Measurements from ENCODE around the gene ELMOD3. TPM values are rescaled to one million over a fixed set of nuclear protein-coding genes. Genes with fewer than 3 reads are reported as not detected.
"Not testable (repeated sequence)": the region's sequence is repeated elsewhere in the genome, so short reads cannot be mapped to it uniquely, and the experiment has no call there.

The ELMOD3 gene
- polyA plus RNA-seq, 1 of the 3 experiments (the other 2 are of a cell fraction): 15.4 TPM

GRCh38 chr2:85342156-85342555, 12.4 kb upstream of the ELMOD3 start:
- no peaks in the 10 kb centered on the region for H3K9me2 ChIP-seq
- no peak overlapping the region for H3K4me3 ChIP-seq (ENCODE audit: low read depth in 2 of 2, low read length in 1 of 2)
- TF ChIP-seq EZH2phosphoT487 (IDR thresholded peaks at IDR 0.05; ENCODE audit: borderline replicate concordance, low read depth): no peak
- TF ChIP-seq CHD2 (IDR thresholded peaks at IDR 0.05; ENCODE audit: low read length, partially characterized antibody): no peak
- TF ChIP-seq SMC3 (IDR thresholded peaks at IDR 0.05; ENCODE audit: low read depth, low read length): no peak
- TF ChIP-seq USF2 (IDR thresholded peaks at IDR 0.05; ENCODE audit: borderline replicate concordance, low read depth, low read length): no peak
- TF ChIP-seq FOXJ3 (CRISPR knock-in tag; IDR thresholded peaks at IDR 0.05): no peak
- TF ChIP-seq RFX5 (IDR thresholded peaks at IDR 0.05; ENCODE audit: low read length): no peak
- TF ChIP-seq MEF2A (IDR thresholded peaks at IDR 0.05; ENCODE audit: borderline replicate concordance, low read depth): no peak
- TF ChIP-seq RAD21 (IDR thresholded peaks at IDR 0.05; ENCODE audit: low read length): no peak
- no peak overlapping the region for H3K4me2 ChIP-seq
- H3K4me1 ChIP-seq (ENCODE audit: control insufficient read depth in 1 of 2, insufficient read depth in 2 of 2, low read depth in 1 of 2, low read length in 1 of 2): no peaks in the 10 kb centered on the region
- H3K27me3 ChIP-seq (ENCODE audit: insufficient read depth): no peaks in the 10 kb centered on the region
- no peak for DNase-seq
- H4K20me1 ChIP-seq (ENCODE audit: insufficient read depth): no peaks in the 10 kb centered on the region
- 89% methylated on average over 2 of the region's 3 CpGs for WGBS (ENCODE audit: low lambda C conversion rate)
- no peaks in the 10 kb centered on the region for H3K9me3 ChIP-seq
- no peaks in the 10 kb centered on the region for H3K79me2 ChIP-seq (ENCODE audit: insufficient read depth)
- H3F3A ChIP-seq (replicated peaks; ENCODE audit: insufficient read depth): no peaks in the 10 kb centered on the region
- ChIA-PET POLR2A (interaction anchor here (1.6 kb wide), 1 partner anchor 12 kb away, joined by 5 read pairs; the partner anchor contains the start of genes ELMOD3 and RETSAT), CTCF (interaction anchor here (1.0 to 1.1 kb wide), 2 partner anchors 15 to 79 kb away, joined by 3 to 4 read pairs; no protein-coding TSS in a partner anchor)
- H2AFZ ChIP-seq (ENCODE audit: low read depth): no peak overlapping the region
- peaks cover 0 to 14% of the 10 kb centered on the region in 2 experiments for H3K36me3 ChIP-seq (replicated peaks in 1 of 2; ENCODE audit: control insufficient read depth in 1 of 2, insufficient read depth in 2 of 2, low read length in 1 of 2)
- no peak overlapping the region for H3K9ac ChIP-seq
- H3K27ac ChIP-seq (ENCODE audit: low read depth in 2 of 2, low read length in 1 of 2): no peak overlapping the region

- H3K36me3 ChIP-seq (replicated peaks in 1 of 2; ENCODE audit: control insufficient read depth in 1 of 2, insufficient read depth in 2 of 2, low read length in 1 of 2): peaks cover 0 to 16% of the 10 kb centered on the region in 2 experiments
- POLR2A ChIA-PET; H3K4me3 ChIP-seq (ENCODE audit: low read depth in 2 of 2, low read length in 1 of 2); H3K9me3 ChIP-seq; H3K4me1 ChIP-seq (ENCODE audit: control insufficient read depth in 1 of 2, insufficient read depth in 2 of 2, low read depth in 1 of 2, low read length in 1 of 2); H3K9me2 ChIP-seq; H3K27me3 ChIP-seq (ENCODE audit: insufficient read depth); H3K9ac ChIP-seq; H3K27ac ChIP-seq (ENCODE audit: low read depth in 2 of 2, low read length in 1 of 2); H4K20me1 ChIP-seq (ENCODE audit: insufficient read depth); H3K79me2 ChIP-seq (ENCODE audit: insufficient read depth); H3F3A ChIP-seq (replicated peaks; ENCODE audit: insufficient read depth); H2AFZ ChIP-seq (ENCODE audit: low read depth); H3K4me2 ChIP-seq; CTCF ChIA-PET; DNase-seq: not testable (repeated sequence)
- WGBS (ENCODE audit: low lambda C conversion rate): 97% methylated on average over 4 of the region's 10 CpGs
Observed at GRCh38 chr2:85343207-85343895, 11.2 kb upstream of the ELMOD3 start.

- DNase-seq: no peak
- Histone ChIP-seq H3K9ac (no peak overlapping the region), H3K79me2 (ENCODE audit: insufficient read depth) (no peaks in the 10 kb centered on the region), H4K20me1 (ENCODE audit: insufficient read depth) (no peaks in the 10 kb centered on the region), H3K36me3 (replicated peaks in 1 of 2; ENCODE audit: control insufficient read depth in 1 of 2, insufficient read depth in 2 of 2, low read length in 1 of 2) (peaks cover 0 to 19% of the 10 kb centered on the region in 2 experiments), H3K27ac (ENCODE audit: low read depth in 2 of 2, low read length in 1 of 2) (no peak overlapping the region), H3K27me3 (ENCODE audit: insufficient read depth) (no peaks in the 10 kb centered on the region), H3F3A (replicated peaks; ENCODE audit: insufficient read depth) (no peaks in the 10 kb centered on the region), H3K9me2 (no peaks in the 10 kb centered on the region), H3K9me3 (no peaks in the 10 kb centered on the region), H2AFZ (ENCODE audit: low read depth) (no peak overlapping the region), H3K4me2 (no peak overlapping the region), H3K4me3 (ENCODE audit: low read depth in 2 of 2, low read length in 1 of 2) (no peak overlapping the region), H3K4me1 (ENCODE audit: control insufficient read depth in 1 of 2, insufficient read depth in 2 of 2, low read depth in 1 of 2, low read length in 1 of 2) (no peaks in the 10 kb centered on the region)
- 89% methylated on average over 14 of the region's 14 CpGs for WGBS (ENCODE audit: low lambda C conversion rate)
- CTCF ChIA-PET: no interaction called here
- POLR2A ChIA-PET: no interaction called here
- TF ChIP-seq USF2 (IDR thresholded peaks at IDR 0.05; ENCODE audit: borderline replicate concordance, low read depth, low read length): no peak
- no peak for TF ChIP-seq ZBTB33 (IDR thresholded peaks at IDR 0.05; ENCODE audit: borderline replicate concordance, low read depth)
- TF ChIP-seq POLR2AphosphoS5 (IDR thresholded peaks at IDR 0.05; ENCODE audit: low read depth, low read length): no peak
- no peak for TF ChIP-seq TEAD4 (IDR thresholded peaks at IDR 0.05; ENCODE audit: borderline replicate concordance, insufficient read depth)
- TF ChIP-seq MAX (IDR thresholded peaks at IDR 0.05; ENCODE audit: low read depth): no peak
- TF ChIP-seq FOXM1 (IDR thresholded peaks at IDR 0.05; ENCODE audit: low read depth): no peak
- no peak for TF ChIP-seq GABPA (IDR thresholded peaks at IDR 0.05; ENCODE audit: low read depth)
- TF ChIP-seq ELF1 (IDR thresholded peaks at IDR 0.05): no peak
- no peak for TF ChIP-seq SIN3A (IDR thresholded peaks at IDR 0.05; ENCODE audit: borderline replicate concordance, low read depth, low read length)
- TF ChIP-seq NRF1 (IDR thresholded peaks at IDR 0.05; ENCODE audit: low read depth, low read length): no peak
- no peak for TF ChIP-seq NFIC (IDR thresholded peaks at IDR 0.05; ENCODE audit: borderline replicate concordance)
Observed at GRCh38 chr2:85344356-85344954, 10.1 kb upstream of the ELMOD3 start.
